ENCODE results near the gene CELSR3.
A peak's percentile ranks its signal among the peaks of the same experiment; 100 is the strongest.

CELSR3 gene

GRCh38 chr3:48634661-48635221, 27.9 kb downstream of the CELSR3 start:
- TF ChIP-seq, protein P1, sequence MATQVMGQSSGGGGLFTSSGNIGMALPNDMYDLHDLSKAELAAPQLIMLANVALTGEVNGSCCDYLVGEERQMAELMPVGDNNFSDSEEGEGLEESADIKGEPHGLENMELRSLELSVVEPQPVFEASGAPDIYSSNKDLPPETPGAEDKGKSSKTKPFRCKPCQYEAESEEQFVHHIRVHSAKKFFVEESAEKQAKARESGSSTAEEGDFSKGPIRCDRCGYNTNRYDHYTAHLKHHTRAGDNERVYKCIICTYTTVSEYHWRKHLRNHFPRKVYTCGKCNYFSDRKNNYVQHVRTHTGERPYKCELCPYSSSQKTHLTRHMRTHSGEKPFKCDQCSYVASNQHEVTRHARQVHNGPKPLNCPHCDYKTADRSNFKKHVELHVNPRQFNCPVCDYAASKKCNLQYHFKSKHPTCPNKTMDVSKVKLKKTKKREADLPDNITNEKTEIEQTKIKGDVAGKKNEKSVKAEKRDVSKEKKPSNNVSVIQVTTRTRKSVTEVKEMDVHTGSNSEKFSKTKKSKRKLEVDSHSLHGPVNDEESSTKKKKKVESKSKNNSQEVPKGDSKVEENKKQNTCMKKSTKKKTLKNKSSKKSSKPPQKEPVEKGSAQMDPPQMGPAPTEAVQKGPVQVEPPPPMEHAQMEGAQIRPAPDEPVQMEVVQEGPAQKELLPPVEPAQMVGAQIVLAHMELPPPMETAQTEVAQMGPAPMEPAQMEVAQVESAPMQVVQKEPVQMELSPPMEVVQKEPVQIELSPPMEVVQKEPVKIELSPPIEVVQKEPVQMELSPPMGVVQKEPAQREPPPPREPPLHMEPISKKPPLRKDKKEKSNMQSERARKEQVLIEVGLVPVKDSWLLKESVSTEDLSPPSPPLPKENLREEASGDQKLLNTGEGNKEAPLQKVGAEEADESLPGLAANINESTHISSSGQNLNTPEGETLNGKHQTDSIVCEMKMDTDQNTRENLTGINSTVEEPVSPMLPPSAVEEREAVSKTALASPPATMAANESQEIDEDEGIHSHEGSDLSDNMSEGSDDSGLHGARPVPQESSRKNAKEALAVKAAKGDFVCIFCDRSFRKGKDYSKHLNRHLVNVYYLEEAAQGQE (IDR thresholded peaks at IDR 0.05; ENCODE audit: insufficient read depth in 1 of 2, low read depth in 2 of 2, low read length in 2 of 2): no peak
- peak; percentile 53; the same call in 1 of the 2 replicates for TF ChIP-seq POLR2AphosphoS5 (IDR thresholded peaks at IDR 0.05; ENCODE audit: low read depth, low read length)

DNA sequence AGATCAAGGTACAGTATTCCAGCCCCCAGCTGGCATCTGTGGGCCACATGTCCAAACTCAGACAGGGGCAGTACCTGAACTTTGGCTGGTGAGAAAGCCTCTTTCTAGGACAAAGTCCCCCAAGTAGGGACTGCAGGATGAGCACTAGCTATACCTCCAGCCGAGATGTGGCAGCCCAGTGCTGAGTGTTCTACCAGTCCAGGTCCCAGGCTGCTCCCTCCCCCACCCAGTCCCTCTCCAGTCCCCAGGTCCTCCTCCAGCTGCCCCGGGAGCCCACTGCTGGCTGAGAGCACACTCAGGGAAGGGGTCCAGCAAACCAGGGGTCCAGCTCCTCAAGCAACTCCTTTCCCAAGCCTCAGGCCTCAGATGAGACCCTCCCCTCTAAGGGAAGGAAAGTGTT, 28.9 kb downstream of the CELSR3 start:
- TF ChIP-seq, protein P1 (IDR thresholded peaks at IDR 0.05; ENCODE audit: insufficient read depth in 1 of 2, low read depth in 2 of 2, low read length in 2 of 2): no peak
- TF ChIP-seq FOXP2 (optimal IDR thresholded peaks at IDR 0.05; ENCODE audit: borderline replicate concordance, extremely low read depth, extremely low read length, insufficient read depth) (no peak), POLR2AphosphoS5 (IDR thresholded peaks at IDR 0.05; ENCODE audit: low read depth, low read length) (no peak), TAF1 (IDR thresholded peaks at IDR 0.05; ENCODE audit: borderline replicate concordance, insufficient read depth, low read length) (no peak), SIN3A (IDR thresholded peaks at IDR 0.05; ENCODE audit: borderline replicate concordance, insufficient read depth, low read length) (no peak)

GRCh38 chr3:48633256-48633655, 29.4 kb downstream of the CELSR3 start:
- TF ChIP-seq FOXP2 (optimal IDR thresholded peaks at IDR 0.05; ENCODE audit: borderline replicate concordance, extremely low read depth, extremely low read length, insufficient read depth) (no peak), POLR2AphosphoS5 (IDR thresholded peaks at IDR 0.05; ENCODE audit: low read depth, low read length) (no peak), SIN3A (IDR thresholded peaks at IDR 0.05; ENCODE audit: borderline replicate concordance, insufficient read depth, low read length) (no peak), TAF1 (IDR thresholded peaks at IDR 0.05; ENCODE audit: borderline replicate concordance, insufficient read depth, low read length) (no peak)
- TF ChIP-seq, protein P1 (IDR thresholded peaks at IDR 0.05; ENCODE audit: insufficient read depth in 1 of 2, low read depth in 2 of 2, low read length in 2 of 2): no peak

DNA sequence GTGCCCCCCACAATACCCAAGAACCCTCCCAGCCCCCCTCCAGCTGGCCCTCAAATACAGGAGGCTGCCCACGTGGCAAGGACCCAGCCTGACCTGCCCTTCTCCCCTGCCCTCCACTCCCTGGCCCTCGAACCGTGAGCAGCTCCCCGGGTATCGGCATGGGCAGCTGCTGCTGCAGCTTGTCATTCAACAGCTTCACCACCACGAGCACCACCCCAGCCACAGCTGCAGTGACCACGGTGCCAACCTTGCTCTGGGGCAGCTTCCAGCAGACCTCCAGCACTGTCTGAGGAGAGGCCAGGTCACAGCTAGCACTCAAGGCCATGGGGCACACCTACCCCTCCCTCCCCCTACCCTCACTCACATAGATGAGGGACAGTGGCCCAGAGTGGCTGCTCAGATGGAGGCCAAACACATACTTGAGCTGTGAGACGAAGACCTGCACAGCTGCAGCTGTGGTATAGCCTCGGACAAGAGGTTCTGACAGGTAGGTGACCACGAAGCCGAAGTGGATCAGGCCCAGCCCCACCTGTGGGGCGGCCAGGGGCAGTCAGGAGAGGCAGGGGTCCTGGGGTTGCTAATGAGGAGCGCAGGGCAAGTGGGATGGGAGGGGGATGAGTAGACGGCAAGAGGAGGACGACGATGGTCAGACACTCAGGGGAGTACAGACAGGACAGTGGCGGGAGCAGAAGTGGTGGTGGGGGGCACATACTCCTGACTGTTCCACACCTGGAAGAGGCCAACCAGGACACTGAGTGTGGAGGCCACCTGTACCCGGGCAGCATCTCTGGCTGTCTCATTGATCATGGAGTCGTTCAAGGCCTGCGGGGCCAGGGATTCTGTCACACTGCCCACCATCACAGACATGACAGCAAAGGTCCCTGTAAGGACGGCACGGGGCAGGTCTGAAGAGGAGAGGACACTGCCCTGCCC, 30.9 kb downstream of the CELSR3 start:
- TF ChIP-seq POLR2AphosphoS5 (IDR thresholded peaks at IDR 0.05; ENCODE audit: low read depth, low read length) (no peak), TAF1 (IDR thresholded peaks at IDR 0.05; ENCODE audit: borderline replicate concordance, insufficient read depth, low read length) (no peak), FOXP2 (optimal IDR thresholded peaks at IDR 0.05; ENCODE audit: borderline replicate concordance, extremely low read depth, extremely low read length, insufficient read depth) (no peak)
- TF ChIP-seq, protein P1 (IDR thresholded peaks at IDR 0.05; ENCODE audit: insufficient read depth in 1 of 2, low read depth in 2 of 2, low read length in 2 of 2): no peak

Measured in PFSK-1 (cell line).